Activated CD4-positive, alpha-beta T cell treated with anti-CD3 and anti-CD28 coated beads, Interleukin-2, Interleukin-4, amounts not matched to agents 100 ng/mL and 50 ng/mL, durations not matched to agents 16 hours and 8 hours (primary cell): Measurements from ENCODE around the gene HTRA3.

Source experiments
- DNase-seq: peaks from one replicate; pipeline ENCODE4 v3.0.0-alpha.2; 2020; ENCODE audit warnings: low spot score

HTRA3 gene

GRCh38 chr4:8247047-8247930 is 22.3 kb upstream of the HTRA3 start:
- DNase-seq = no peak

GRCh38 chr4:8248091-8248490 is 21.5 kb upstream of the HTRA3 start:
- no peak for DNase-seq

GRCh38 chr4:8250227-8250626 is 19.3 kb upstream of the HTRA3 start:
- DNase-seq = no peak

GRCh38 chr4:8250637-8251036 is 18.9 kb upstream of the HTRA3 start:
- DNase-seq = no peak

GRCh38 chr4:8251110-8251883 is 18.3 kb upstream of the HTRA3 start:
- no peak for DNase-seq

- DNase-seq = no peak
Observed at GRCh38 chr4:8252301-8253173, 17.0 kb upstream of the HTRA3 start.

- DNase-seq = no peak
Observed at GRCh38 chr4:8254076-8254475, 15.5 kb upstream of the HTRA3 start.

- no peak for DNase-seq
Observed at GRCh38 chr4:8255698-8256441, 13.7 kb upstream of the HTRA3 start.

GRCh38 chr4:8257854-8258253 is 11.7 kb upstream of the HTRA3 start:
- DNase-seq = no peak

- DNase-seq = no peak
Observed at GRCh38 chr4:8258552-8259212, 10.9 kb upstream of the HTRA3 start.

GRCh38 chr4:8259743-8260430 is 9.7 kb upstream of the HTRA3 start:
- DNase-seq = no peak

GRCh38 chr4:8260656-8261111 is 8.9 kb upstream of the HTRA3 start:
- DNase-seq = no peak

- DNase-seq = no peak
Observed at GRCh38 chr4:8261851-8262535, 7.6 kb upstream of the HTRA3 start.

- DNase-seq = no peak
Observed at GRCh38 chr4:8262637-8263322, 6.8 kb upstream of the HTRA3 start.

GRCh38 chr4:8263397-8263796 is 6.2 kb upstream of the HTRA3 start:
- DNase-seq = no peak

GRCh38 chr4:8264106-8264505 is 5.4 kb upstream of the HTRA3 start:
- no peak for DNase-seq

GRCh38 chr4:8265171-8265929 is 4.2 kb upstream of the HTRA3 start:
- no peak for DNase-seq

GRCh38 chr4:8266088-8266487 is 3.5 kb upstream of the HTRA3 start:
- no peak for DNase-seq
